Measurements from ENCODE around the gene ROPN1L. TPM values are rescaled to one million over a fixed set of nuclear protein-coding genes. Genes with fewer than 3 reads are reported as not detected.
"Not testable (repeated sequence)": the region's sequence is repeated elsewhere in the genome, so short reads cannot be mapped to it uniquely, and the experiment has no call there.

Gene ROPN1L
- total RNA-seq (100 to 1,000 TPM; 199 to 333 TPM), polyA plus RNA-seq (ENCODE audit: insufficient read depth, low read depth, low replicate concordance) (538 TPM)
- long read RNA-seq, donor 1, partial matches to known transcripts, result 0 of 4 reads
- long read RNA-seq, donor 1, other reads (novel, unspliced or antisense), result 0 of 4 reads
- long read RNA-seq, donor 2, partial matches to known transcripts, result 0 of 1 reads
- long read RNA-seq, donor 2, other reads (novel, unspliced or antisense), result 0 of 1 reads

DNA sequence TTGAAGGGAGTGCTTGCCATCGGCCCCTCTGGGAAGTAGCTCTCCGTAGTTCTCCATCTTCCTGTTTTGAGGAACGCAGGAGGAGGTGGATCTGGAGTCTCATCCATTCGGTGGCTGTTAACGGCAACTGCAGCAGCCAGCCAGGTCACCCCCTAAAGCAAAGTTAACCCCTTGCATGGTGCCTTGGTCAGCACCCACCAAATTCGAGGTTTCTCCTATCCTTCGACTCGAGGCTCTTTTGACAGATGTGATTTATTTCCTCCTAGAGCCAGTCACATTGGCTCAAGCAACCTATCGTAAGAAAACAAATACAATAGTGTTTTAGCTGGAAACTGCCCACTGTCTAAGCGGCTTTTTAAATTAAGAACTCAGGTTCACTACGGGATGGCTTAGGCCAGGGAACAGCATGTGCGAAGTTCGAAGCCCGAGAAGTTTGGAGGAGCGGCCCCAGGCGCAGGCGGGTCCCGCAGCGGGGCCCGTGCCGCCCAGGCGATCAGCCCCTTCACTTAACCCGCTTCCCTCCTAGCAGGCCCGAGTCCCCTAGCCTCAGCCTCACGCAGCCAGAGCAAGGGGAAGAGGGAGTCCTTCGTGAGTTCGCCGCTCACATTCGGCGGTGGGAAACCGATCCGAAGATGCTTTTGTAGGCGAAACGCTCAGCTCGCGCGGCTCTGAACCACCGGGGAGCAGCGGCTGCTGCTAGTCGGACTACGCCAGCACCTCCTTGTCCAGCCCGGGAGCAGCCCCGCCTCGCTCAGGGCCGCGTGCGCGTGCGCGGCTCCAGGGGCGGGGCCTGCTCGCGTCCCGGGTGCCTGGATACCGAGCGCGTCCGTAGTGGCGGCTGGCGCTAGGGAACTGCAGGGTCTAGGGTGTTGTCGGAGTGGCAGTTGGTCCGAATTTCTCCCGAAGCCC lies at the start of gene ROPN1L:
ROPN1L (plus strand) TSS at position 797 of the 909 bp plus-strand sequence. CDS start 289 bp downstream, outside the sequence.
- Histone ChIP-seq H3K4me3 (peak within 1 kb of the TSS; percentile 61 to 75), H3K27me3 (no peaks in the 10 kb centered on the region), H3K9me3 (no peaks in the 10 kb centered on the region), H3K36me3 (ENCODE audit: low read depth, missing control alignments) (no peaks in the 10 kb centered on the region), H3K4me1 (peaks cover 9% of the 10 kb centered on the region), H3K27ac (peak within 1 kb of the TSS; percentile 64 to 81)
- peak; percentile 90 for DNase-seq
- TF ChIP-seq POLR2A (IDR thresholded peaks at IDR 0.05), result peak; percentile 38
- TF ChIP-seq, protein P1, sequence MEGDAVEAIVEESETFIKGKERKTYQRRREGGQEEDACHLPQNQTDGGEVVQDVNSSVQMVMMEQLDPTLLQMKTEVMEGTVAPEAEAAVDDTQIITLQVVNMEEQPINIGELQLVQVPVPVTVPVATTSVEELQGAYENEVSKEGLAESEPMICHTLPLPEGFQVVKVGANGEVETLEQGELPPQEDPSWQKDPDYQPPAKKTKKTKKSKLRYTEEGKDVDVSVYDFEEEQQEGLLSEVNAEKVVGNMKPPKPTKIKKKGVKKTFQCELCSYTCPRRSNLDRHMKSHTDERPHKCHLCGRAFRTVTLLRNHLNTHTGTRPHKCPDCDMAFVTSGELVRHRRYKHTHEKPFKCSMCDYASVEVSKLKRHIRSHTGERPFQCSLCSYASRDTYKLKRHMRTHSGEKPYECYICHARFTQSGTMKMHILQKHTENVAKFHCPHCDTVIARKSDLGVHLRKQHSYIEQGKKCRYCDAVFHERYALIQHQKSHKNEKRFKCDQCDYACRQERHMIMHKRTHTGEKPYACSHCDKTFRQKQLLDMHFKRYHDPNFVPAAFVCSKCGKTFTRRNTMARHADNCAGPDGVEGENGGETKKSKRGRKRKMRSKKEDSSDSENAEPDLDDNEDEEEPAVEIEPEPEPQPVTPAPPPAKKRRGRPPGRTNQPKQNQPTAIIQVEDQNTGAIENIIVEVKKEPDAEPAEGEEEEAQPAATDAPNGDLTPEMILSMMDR (IDR thresholded peaks at IDR 0.05), result peak in 1 of 3 experiments; percentile 9
- WGBS, 2 donors, result 1% methylated on average over 21 to 63 of the region's 63 CpGs
- intact Hi-C loops (cut with DNase I; ENCODE audit: low total_unique reads), result no loop called here

DNA sequence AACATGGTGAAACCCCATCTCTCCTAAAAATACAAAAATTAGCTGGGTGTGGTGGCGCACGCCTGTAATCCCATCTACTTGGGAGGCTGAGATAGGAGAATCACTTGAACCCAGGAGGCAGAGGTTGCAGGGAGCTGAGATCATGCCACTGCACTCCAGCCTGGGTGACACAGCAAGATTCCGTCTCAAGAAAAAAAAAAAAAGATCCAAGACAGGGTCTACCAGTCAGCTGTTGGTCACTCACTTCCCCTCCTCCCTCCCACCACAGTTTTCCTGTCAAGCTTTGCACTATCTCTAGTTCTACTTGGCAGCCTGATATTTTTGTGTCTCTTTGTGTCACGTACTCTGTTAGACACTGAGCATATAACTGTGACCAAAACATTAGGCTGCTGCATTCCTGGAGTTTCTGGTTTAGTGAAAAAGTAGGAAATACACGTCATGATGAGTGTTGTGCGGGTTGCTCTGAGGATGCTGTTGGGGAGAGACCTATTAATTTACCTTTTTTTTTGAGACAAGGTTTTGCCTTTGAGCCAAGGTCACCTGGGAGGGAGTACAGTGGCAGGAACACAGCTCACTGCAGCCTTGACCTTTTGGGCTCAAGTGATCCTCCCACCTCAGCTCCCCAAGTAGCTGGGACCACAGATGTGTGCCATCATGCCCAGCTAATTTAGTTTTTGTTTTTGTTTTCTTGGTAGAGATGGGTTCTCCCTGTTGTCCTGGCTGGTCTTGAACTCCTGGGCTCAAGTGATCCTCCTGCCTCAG lies 48.9 kb upstream of the ROPN1L start:
- 74 to 87% methylated on average over 6 of the region's 6 CpGs for WGBS, 2 donors
- H3K36me3 ChIP-seq (ENCODE audit: low read depth, missing control alignments); DNase-seq; H3K27ac ChIP-seq; intact Hi-C loops (cut with DNase I; ENCODE audit: low total_unique reads); H3K4me3 ChIP-seq; H3K27me3 ChIP-seq; H3K9me3 ChIP-seq; H3K4me1 ChIP-seq: not testable (repeated sequence)

DNA sequence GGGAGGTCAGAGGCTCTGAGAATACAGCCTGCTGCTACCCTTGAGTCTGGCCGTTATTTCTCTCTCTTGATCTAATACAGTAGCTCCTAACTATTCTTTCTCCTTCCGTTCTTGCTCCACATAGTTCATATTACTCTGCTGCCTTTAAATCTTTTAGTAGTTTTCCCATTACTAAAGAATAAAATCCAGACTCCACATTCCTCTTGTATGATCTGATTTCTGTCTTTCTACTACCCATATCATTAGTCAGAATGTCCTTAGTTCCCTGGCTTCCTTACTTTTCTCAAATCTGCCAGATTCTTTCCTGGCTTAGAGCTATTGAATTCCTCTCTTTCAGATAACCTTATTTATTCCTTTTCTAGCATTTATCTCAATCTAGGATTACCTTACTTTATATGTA lies 48.2 kb upstream of the ROPN1L start:
- Histone ChIP-seq H3K4me3 (no peak overlapping the region), H3K27ac (no peak overlapping the region), H3K27me3 (no peaks in the 10 kb centered on the region), H3K9me3 (no peaks in the 10 kb centered on the region), H3K36me3 (ENCODE audit: low read depth, missing control alignments) (no peaks in the 10 kb centered on the region), H3K4me1 (peaks cover 4% of the 10 kb centered on the region)
- 56% methylated on average over 2 of the region's 2 CpGs for WGBS, 2 donors
- TF ChIP-seq, protein P1 (IDR thresholded peaks at IDR 0.05), result no peak
- TF ChIP-seq POLR2A (IDR thresholded peaks at IDR 0.05), result no peak
- no peak for DNase-seq
- intact Hi-C loops (cut with DNase I; ENCODE audit: low total_unique reads), result no loop called here

DNA sequence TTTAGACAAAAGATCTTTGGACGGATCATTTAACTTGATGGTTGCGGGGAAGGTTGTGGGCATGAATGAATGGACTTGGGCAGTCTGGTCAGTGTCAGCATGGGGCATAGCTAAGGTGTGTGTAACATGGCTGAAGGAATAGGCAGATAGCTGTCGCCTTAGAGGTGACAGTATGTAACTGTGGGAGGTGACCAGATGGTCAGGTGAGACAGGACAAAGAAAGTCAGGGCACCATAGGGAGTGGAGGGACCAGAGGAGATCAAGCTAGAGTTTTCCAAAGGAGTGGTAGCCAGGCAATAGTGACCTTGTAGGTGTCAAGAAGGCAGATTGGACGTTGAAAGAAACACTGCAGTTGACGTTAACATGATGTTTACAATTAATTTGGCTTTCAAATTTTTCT lies 45.1 kb upstream of the ROPN1L start:
- no peak for TF ChIP-seq POLR2A (IDR thresholded peaks at IDR 0.05)
- TF ChIP-seq, protein P1 (IDR thresholded peaks at IDR 0.05), result no peak
- 75 to 76% methylated on average over 5 of the region's 5 CpGs for WGBS, 2 donors
- peaks cover 4% of the 10 kb centered on the region for H3K4me1 ChIP-seq
- no peaks in the 10 kb centered on the region for H3K36me3 ChIP-seq (ENCODE audit: low read depth, missing control alignments)
- intact Hi-C loops (cut with DNase I; ENCODE audit: low total_unique reads), result no loop called here
- no peaks in the 10 kb centered on the region for H3K9me3 ChIP-seq
- H3K27me3 ChIP-seq, result no peaks in the 10 kb centered on the region
- no peak overlapping the region for H3K27ac ChIP-seq
- DNase-seq, result no peak
- H3K4me3 ChIP-seq, result no peak overlapping the region

- intact Hi-C loops (cut with DNase I; ENCODE audit: low total_unique reads), result no loop called here
Measured at GRCh38 chr5:10399839-10400238, 41.8 kb upstream of the ROPN1L start.

More at GRCh38 chr5:10399839-10400238, 41.8 kb upstream of the ROPN1L start:
- H3K27me3 ChIP-seq, result no peaks in the 10 kb centered on the region
- no peak for DNase-seq
- H3K4me1 ChIP-seq, result no peaks in the 10 kb centered on the region
- no peaks in the 10 kb centered on the region for H3K36me3 ChIP-seq (ENCODE audit: low read depth, missing control alignments)
- peak overlapping the region in 1 of 2 donors; percentile 44 for H3K27ac ChIP-seq
- H3K9me3 ChIP-seq, result no peaks in the 10 kb centered on the region
- TF ChIP-seq, protein P1 (IDR thresholded peaks at IDR 0.05), result no peak
- no peak for TF ChIP-seq POLR2A (IDR thresholded peaks at IDR 0.05)
- H3K4me3 ChIP-seq, result no peak overlapping the region
